Pancreas (tissue), 10 donors: Measurements from ENCODE around the gene TLR9. TPM values are rescaled to one million over a fixed set of nuclear protein-coding genes. Genes with fewer than 3 reads are reported as not detected.

Source experiments
- ATAC-seq, 4 donors: fragments of 200-7000 bp; cut with Tn5 transposase; one replicate each; pipeline versions ENCODE4 v1.8.0 to v1.9.1; 2020; ENCODE audit warnings: mild to moderate bottlenecking in 4 of 4, moderate library complexity in 4 of 4
- DNase-seq, 6 donors: peaks; one replicate each; pipeline ENCODE4 v3.0.0-alpha.2; 2020
- FAIRE-seq: peaks from 2 replicates; lab custom pipeline; 2012; peaks lifted over from hg19 to GRCh38; lab: Jason Lieb, UNC
- H3K27ac ChIP-seq, 4 donors: fragments of 200-600 bp; sonication (generic); 1 replicate in 3 of 4; 2 replicates in 1 of 4; pipeline versions ENCODE4 v1.5.0 to v1.8.0; 2020
- H3K27me3 ChIP-seq, 4 donors: fragments of 200-600 bp; one replicate each; pipeline ENCODE4 v1.8.0; 2021
- H3K36me3 ChIP-seq, 3 donors: fragments of 200-600 bp; sonication (generic) in 1 of 3; one replicate each; pipeline versions ENCODE4 v1.5.0 to v1.8.0; 2020 to 2021
- H3K4me1 ChIP-seq, 3 donors: fragments of 200-600 bp; one replicate each; pipeline ENCODE4 v1.8.0; 2021
- H3K4me3 ChIP-seq, 4 donors: fragments of 200-600 bp; sonication (generic) in 2 of 4; one replicate each; pipeline versions ENCODE4 v1.5.0 to v1.8.0; 2020 to 2021
- H3K9me3 ChIP-seq, 4 donors: fragments of 200-600 bp; one replicate each; pipeline ENCODE4 v1.8.0; 2021
- WGBS, 2 donors: extraction: QIAGEN DNeasy Blood & Tissue Kit; methylation state at CpG; one replicate each; pipeline ENCODE4 v1.1.7; 2013; 5-methylcytosine and 5-hydroxymethylcytosine counted together
- intact Hi-C, 3 donors: fragments of 100-400 bp; cut with DNase I; formaldehyde crosslinking; loops; one replicate each; pipeline versions ENCODE4 v1.11.1 to v1.14.2; 2022
- polyA plus RNA-seq, 2 donors: library from polyadenylated mRNA; stranded (reverse); fragments of 200-250 nt; gene quantifications; one replicate each; pipeline ENCODE4 v1.2.3, GENCODE V29; 2013
- total RNA-seq, 6 donors: library from RNA; stranded (reverse); fragmentation: NEBNext Ultra II Directional in 4 of 6; extraction: Animal tissue kit (Norgen Biotek cat#: 25700) in 4 of 6; gene quantifications; one replicate each; pipeline versions ENCODE4 v1.2.1 to v1.2.4, GENCODE V29; 2021 to 2023
- TF ChIP-seq, protein P1 (sequence below), 4 donors: fragments of 200-600 bp; sonication (generic) in 3 of 4; IDR thresholded peaks; one replicate each; pipeline versions ENCODE4 v1.5.0 to v1.8.0; 2021; ENCODE audit warnings: antibody characterized with exemption in 4 of 4
- donor health status: healthy with polysubstance abuse.
- donor health status: DM: no; HTN: no; CAD: no; lungs with moderate emphysema.
- donor health status: DM: no; HTN: no; CAD: no.
- donor health status: control.
- donor health status: control.
- donor health status: Bipolar disorder and iron deficiency.
- donor health status: DM: yes; HTN: yes; CAD: no.
- donor health status: DM: no; HTN: no; CAD: no.
- donor health status: DM: no; HTN: no; CAD: no.
- donor health status: DM: yes; HTN: yes; CAD: no.

Gene TLR9
- total and polyA plus RNA-seq, 8 donors: 0.03 to 0.47 (median 0.05) TPM; not detected in 2

DNA sequence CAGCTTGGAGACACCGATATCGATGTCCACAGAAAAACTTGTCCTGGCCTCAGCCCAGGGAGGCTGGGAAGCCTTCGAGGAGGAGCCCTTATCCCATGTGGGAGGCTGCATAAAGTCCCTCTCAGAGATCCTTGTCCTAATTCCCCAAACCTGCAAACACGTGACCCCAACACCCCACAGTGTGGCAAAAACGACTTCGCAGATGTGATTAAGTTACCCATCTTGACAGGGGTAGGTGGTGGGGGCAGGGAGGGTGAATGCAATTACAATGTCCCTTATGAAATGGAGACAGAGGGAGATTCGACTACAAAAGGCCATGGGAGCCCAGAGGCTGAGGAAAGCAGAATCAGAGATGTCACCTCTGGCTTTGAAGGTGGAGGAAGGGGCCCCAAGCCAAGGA lies 2.3 kb upstream of the TLR9 start:
- 69 to 79% methylated on average over 7 of the region's 7 CpGs for WGBS, 2 donors

DNA sequence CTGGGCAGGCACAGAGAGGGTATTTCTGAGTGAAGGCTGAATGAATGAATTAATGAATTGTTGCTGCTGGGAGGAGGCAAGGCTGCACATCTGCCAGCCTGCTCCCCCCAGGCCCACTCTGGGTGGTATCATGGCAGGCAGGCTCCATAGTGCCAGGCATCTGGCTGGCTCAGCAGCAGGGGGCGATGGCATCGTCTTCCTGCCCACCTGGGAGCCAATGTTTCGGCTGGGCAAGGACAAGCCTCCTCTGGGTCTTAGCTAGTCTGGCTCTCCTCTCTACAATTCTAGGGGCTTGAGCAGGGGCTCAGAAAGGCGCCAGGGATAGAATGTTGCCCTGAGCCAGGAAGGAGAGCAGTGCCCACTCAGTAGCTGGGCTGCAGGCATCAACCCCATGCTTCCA lies 1.7 kb upstream of the TLR9 start:
- TF ChIP-seq, protein P1, sequence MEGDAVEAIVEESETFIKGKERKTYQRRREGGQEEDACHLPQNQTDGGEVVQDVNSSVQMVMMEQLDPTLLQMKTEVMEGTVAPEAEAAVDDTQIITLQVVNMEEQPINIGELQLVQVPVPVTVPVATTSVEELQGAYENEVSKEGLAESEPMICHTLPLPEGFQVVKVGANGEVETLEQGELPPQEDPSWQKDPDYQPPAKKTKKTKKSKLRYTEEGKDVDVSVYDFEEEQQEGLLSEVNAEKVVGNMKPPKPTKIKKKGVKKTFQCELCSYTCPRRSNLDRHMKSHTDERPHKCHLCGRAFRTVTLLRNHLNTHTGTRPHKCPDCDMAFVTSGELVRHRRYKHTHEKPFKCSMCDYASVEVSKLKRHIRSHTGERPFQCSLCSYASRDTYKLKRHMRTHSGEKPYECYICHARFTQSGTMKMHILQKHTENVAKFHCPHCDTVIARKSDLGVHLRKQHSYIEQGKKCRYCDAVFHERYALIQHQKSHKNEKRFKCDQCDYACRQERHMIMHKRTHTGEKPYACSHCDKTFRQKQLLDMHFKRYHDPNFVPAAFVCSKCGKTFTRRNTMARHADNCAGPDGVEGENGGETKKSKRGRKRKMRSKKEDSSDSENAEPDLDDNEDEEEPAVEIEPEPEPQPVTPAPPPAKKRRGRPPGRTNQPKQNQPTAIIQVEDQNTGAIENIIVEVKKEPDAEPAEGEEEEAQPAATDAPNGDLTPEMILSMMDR (IDR thresholded peaks at IDR 0.05): no peak
- peaks cover 0 to 25% (median 5%) of the 10 kb centered on the region in 3 donors for H3K36me3 ChIP-seq
- no peak for FAIRE-seq
- no peak overlapping the region for H3K27ac ChIP-seq
- no peak for DNase-seq
- H3K27me3 ChIP-seq: no peaks in the 10 kb centered on the region
- WGBS, 2 donors: 79 to 82% methylated on average over 4 of the region's 4 CpGs
- no peaks in the 10 kb centered on the region for H3K9me3 ChIP-seq
- H3K4me3 ChIP-seq: no peak overlapping the region
- ATAC-seq: no peak
- H3K4me1 ChIP-seq: no peaks in the 10 kb centered on the region
- intact Hi-C loops: loop anchor here in 1 of 3 donors (10.0 kb wide), 1 partner anchor 48 kb away; the partner anchor contains the start of gene WDR82

More for the DNA sequence above, 2.3 kb upstream of the TLR9 start:
- no peak for ATAC-seq
- Histone ChIP-seq H3K36me3 (peaks cover 0 to 25% (median 5%) of the 10 kb centered on the region in 3 donors), H3K27me3 (no peaks in the 10 kb centered on the region), H3K9me3 (no peaks in the 10 kb centered on the region), H3K4me3 (no peak overlapping the region), H3K4me1 (no peaks in the 10 kb centered on the region), H3K27ac (no peak overlapping the region)
- FAIRE-seq: no peak
- DNase-seq: no peak
- TF ChIP-seq, protein P1 (IDR thresholded peaks at IDR 0.05): no peak
- intact Hi-C loops: loop anchor here in 1 of 3 donors (10.0 kb wide), 1 partner anchor 47 kb away; the partner anchor contains the start of gene WDR82

DNA sequence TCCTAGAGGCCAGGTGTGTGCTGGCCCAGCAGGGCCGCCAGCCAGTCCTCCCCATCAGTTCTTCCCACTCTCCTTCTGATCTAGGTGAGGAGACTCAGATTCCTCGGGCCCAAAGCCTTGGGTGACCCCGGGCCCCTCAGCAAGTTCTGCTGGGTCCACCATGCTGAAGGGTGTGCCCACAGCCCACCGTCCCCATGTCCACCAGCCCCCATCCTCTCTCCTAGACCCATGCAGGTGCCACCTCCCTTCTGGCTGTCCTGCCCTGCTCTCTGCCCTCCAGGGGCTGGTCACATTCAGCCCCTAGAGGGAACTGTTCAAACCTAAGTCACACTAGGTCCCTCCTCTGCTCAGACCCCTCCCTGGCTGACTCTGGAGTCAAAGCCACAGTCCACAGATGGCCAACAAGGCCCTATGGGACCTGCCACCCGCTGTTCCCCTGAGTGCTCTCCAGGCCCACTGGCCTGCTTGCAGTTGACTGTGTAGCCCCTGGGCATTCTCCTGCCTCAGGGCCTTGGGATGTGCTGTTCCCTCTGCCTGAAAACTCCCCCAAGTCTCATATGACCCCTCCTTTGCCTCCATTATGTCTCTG lies 878 bp upstream of the TLR9 start:
- Histone ChIP-seq H3K4me3 (no peak overlapping the region), H3K27me3 (no peaks in the 10 kb centered on the region), H3K9me3 (no peaks in the 10 kb centered on the region), H3K27ac (no peak overlapping the region), H3K4me1 (no peaks in the 10 kb centered on the region), H3K36me3 (peaks cover 0 to 25% (median 5%) of the 10 kb centered on the region in 3 donors)
- peak in 1 of 6 donors; percentile 11 for DNase-seq
- TF ChIP-seq, protein P1 (IDR thresholded peaks at IDR 0.05): no peak
- WGBS, 2 donors: 70 to 72% methylated on average over 5 of the region's 5 CpGs
- FAIRE-seq: no peak
- intact Hi-C loops: loop anchor here in 1 of 3 donors (10.0 kb wide), 1 partner anchor 48 kb away; the partner anchor contains the start of gene WDR82
- no peak for ATAC-seq

DNA sequence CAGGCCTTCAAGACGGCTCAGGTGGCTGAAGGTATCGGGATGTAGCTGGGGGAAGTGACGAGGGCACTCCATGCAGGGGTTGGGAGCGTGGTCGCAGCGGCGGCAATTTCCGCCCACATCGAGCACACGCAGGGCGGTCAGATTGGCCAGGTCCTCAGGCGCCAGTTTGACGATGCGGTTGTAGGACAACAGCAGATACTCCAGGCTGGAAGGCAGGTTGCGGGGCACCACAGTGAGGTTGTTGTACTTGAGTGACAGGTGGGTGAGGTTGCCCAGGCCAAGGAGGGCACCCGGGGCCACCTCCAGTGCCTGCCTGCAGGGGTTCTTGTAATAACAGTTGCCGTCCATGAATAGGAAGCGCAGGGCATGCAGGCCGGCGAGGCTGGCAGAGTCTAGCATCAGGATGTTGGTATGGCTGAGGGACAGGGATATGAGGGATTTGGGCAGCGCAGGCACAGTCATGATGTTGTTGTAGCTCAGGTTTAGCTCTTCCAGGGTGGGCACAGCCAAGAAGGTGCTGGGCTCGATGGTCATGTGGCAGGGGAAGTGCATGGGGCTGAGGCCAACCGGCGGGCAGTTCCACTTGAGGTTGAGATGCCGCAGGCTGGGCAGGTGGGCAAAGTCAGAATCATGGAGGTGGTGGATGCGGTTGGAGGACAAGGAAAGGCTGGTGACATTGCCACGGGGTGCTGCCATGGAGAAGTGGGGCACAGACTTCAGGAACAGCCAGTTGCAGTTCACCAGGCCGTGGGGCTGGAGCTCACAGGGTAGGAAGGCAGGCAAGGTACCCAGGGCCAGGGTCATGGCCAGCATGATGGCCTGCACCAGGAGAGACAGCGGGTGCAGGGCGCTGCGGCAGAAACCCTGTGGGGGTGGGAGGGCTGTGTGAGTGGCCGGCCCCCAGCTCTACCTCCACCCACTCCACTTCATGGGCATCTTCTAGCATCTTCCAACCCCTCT lies 1.7 kb downstream of the TLR9 start:
- DNase-seq: peak in 2 of 6 donors; percentile 21 to 47
- Histone ChIP-seq H3K4me3 (no peak overlapping the region), H3K4me1 (no peaks in the 10 kb centered on the region), H3K27me3 (no peaks in the 10 kb centered on the region), H3K27ac (no peak overlapping the region), H3K9me3 (no peaks in the 10 kb centered on the region), H3K36me3 (peaks cover 0 to under 1% (median 0%) of the 10 kb centered on the region in 3 donors)
- intact Hi-C loops: loop anchor here in 2 of 3 donors (5.0 to 10.0 kb wide), 3 partner anchors 51 to 119 kb away; partner anchors contain the start of gene WDR82 (in 1 of the 2)
- TF ChIP-seq, protein P1 (IDR thresholded peaks at IDR 0.05): no peak
- WGBS, 2 donors: 89 to 90% methylated on average over 32 of the region's 32 CpGs
- FAIRE-seq: no peak
- ATAC-seq: no peak
